Midbrain (tissue), 1 donor: Measurements from ENCODE around the gene LRRC4C.

Experiments
- DNase-seq: peaks from one replicate; lab custom pipeline; 2025; lab: John Stamatoyannopoulos, UW

LRRC4C gene

DNA sequence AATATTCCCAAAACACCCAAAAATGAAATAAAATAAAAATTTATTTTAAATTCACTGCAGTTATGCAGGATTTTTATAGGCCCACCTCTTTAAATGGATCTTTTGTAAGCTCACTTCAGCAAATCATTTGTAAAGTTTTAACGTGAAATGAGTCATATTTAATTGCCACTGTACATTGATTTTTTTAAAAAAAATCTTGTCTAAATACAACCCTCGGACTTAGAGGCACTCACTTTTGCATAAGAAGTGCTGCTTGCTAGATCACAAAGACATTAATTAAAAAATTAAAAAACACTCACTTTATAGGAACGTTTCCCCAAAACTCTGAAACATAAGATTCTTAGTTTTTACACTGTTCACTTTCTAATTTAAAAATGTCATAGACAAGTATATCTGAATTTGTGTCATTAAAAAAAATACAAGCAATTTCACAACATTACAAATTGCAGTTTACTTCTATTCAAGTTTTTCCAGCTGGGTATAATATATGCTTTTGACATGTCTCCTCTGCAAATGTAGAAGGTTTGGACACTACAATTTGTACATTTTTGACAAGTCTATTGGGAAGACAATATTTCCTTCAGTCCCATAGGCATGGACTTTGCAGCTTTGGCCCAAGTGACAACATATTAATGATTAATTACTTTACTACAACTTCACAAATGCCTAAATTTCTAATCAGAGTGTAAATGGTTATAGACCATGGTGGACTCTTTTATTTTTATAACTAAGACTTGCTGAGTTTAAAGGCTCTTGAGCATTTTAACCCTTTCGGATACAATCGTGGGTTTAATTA, 1088.4 kb downstream of the LRRC4C start:
- no peak for DNase-seq

DNA sequence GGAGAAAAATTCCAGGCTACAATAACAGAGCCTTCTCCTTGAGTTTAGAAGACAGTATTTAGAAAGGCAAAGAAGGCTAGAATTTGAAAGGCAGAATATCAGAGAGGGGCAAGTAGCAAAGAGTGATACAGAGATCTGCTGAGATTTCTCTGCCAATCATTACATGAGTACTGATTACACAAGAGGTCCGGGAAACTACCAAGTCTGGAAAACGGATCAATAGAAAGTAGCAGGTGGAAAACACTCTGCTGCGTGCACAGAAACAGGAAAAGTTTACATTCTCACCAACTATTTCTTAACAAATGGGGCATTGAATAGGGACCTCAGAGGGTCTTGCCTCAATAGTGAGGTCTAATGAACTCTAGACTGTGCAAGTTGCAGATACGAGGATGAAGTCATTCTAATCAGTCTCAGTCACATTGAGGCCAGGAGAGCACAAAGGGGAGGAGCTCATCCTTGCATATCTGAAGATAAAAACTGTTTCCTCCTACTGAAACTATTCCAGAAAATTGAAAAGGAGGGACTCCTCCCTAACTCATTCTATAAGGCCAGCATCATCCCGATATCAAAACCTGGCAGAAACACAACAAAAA, 1099.2 kb downstream of the LRRC4C start:
- DNase-seq: no peak

DNA sequence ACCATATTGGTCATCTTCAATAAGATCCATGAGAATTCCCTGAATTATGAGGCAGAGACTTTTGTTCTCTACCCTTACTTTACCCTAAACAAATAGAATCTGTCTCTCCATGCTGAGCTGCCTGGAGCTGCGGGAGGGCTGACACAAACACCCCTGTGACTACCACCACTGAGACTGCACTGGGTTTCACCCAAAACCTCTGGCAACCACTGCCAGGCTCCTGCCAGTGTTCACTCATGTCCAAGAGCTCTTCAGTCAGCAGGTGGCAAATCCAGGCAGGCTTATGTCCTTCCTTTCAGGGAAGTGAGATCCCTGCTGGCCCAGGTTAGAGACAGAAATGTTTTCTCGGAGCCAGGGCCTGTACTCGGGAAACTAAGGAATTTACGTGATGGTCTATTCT, 1105.3 kb downstream of the LRRC4C start:
- no peak for DNase-seq

DNA sequence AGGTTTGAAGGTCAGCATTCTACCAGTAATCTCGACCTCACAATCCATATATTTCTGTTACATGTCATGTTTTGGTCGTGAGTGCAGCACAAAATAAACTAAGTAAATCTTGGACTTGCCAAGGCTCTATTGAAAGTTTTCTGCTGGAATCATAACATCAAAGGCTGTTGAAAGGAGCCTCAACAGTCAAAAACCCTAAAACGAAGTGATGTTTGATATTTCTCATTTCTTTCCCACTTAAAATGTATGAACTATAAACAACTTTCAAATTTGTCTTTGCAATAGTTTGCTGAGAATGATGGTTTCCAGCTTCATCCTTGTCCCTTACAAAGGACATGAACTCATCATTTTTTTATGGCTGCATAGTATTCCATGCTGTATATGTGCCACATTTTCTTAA, 1118.5 kb downstream of the LRRC4C start:
- no peak for DNase-seq

DNA sequence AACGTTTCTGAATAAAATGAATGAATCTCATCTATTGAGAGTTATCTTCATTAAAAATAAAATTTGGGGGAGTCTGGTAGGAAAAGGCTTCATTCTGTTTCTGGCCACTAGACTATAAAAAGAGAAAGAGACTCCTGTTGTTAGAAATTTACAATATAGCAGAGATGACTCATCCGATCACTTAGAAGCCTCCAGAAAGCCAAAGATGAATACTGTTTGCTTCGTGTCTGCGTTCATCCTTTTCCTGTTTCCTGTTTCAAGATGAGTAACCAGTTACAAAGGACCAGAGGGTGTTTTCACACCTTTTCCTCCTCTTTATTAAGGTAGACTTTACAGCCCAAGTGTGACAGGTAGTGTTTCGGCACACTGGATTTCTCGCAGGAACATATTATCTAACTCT, 1120.7 kb downstream of the LRRC4C start:
- DNase-seq: no peak

DNA sequence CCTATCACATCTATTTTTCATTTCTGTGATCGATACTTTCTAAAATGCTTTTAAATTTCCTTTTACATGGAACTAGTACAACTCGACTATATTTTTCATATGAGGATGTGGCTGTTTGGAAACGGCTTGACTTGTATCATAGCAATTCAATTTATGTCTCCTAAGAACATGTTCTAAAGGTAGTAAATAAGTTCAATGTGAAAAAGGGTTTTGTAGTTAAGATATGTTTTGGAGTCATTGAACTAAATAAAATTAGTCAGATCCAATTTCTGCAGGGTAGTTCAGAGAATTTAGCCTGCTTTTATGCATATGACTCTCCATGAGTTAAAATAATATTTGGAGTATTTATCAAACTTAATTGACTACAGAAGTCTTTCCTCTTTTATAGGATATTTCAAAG, 1121.4 kb downstream of the LRRC4C start:
- DNase-seq: no peak

DNA sequence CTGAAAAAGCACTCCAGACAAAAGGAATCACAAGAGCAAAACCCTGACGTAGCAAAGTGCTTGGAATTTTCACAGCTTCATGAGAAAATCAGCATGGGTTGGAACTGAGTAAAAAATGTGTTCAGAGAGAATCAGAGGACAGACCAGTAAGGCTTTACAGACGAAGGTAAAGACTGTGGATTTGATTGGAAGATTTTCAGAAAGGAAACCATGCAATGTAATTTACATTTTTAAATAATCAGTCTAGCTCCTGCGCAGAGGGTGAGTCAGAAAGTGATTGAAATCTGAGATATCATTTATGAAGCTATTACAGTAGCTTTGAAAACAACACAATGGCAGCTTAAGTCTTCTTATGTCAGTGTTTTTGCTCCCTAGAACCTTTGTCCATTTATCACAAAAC, 1122.3 kb downstream of the LRRC4C start:
- DNase-seq: no peak

DNA sequence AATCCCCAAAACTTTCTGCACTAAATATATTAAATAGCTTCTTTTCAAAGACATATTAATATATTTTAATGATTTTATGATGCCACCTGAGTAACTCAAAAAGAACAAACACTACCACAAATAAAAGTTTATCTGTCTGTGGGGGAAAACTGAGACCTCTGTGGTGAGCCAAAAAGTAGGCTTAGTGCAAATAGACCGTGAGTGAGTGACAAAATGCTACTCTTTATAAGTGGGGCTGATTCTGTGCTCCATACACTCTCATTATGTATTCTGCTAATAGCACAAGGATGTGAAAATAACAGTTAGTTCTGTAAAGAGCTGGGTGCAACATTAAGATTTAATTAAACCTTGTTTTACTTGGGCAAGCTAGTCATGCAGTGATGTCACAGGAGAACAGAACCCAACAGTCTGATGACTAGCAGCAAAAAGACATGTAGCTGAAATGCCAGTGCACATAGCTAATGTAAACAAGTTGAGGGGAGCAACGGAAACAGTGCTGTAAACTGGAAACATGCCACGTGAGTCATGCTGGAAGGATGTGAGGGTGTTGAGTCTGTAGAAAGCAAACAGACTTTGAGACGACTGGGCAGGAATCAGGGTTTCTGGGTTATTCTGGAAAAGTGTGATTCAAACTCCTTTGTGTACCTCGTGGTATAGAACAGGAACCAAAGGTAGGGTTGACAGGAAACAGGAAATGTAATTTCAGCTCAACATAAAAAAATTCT, 1130.4 kb downstream of the LRRC4C start:
- DNase-seq: no peak

DNA sequence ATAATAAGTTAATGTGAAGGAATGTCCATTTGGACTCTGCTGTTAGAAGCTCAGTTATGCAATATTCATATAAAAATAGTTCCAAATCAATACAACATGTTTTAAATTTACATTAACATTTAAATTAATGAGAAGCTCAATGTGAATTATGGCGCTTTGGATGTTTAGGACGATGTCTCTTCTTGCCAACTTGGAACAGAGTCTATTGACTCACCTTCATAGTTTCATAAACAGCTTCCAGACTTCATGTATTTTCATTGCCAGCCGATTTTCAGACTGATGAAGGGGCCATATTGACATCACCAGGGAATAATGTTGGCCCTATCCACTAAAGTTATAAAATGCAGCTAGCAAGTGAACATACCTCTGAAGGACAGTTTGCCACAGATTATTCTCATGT, 1136.2 kb downstream of the LRRC4C start:
- no peak for DNase-seq

DNA sequence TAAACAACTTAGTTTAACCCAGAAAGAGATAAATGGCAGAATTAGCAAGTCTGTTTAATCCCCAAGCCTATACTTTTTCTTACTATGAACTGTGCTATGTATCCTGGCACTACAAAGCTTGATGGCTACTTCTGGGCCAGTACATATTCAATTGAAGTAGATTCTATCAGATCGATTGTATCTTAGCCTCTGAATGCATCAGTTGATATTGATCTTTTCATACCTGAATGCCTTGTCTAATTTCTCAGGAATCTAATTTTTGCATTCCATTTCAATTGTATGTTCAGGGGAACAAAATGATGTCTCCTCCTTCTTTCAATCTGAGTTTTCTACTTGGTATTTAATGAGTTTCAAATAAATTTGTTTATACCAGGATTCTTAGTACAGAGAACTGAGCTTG, 1137.9 kb downstream of the LRRC4C start:
- no peak for DNase-seq

DNA sequence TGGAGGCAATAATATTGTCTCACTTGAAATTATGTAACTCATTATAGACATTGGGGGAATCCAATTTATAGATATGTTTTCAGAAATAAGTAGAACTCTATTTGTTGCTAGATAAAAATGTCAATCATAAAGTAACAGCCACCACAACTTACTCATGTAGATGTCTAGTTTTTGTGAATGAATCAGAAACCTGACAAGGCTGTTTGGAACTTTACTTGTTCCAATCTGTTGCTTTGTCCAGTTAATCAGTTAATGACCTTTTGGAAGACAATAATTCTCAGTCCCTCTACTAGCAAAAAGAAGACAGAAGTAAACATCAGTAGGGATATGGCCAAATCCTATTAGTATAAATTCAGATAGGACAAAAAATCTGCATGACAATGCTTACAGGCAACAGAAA, 1143.3 kb downstream of the LRRC4C start:
- DNase-seq: no peak

DNA sequence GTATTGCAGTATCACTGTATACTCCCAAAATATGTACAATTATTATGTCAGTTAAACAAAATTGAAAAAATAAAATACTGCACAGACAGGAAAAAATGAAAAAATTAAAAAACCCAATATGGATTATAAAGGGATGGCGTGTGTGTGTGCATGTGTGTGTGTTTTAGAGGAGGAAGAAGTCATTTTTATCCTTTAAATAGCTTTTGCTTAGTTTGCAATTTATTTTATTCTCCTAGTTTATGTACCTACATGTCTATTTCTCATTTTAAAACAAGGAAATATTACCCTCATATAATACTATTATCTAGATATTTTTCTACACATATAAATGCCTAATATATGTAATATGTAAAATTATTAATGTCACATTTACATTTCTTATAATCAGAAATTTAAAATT, 1144.3 kb downstream of the LRRC4C start:
- DNase-seq: no peak

DNA sequence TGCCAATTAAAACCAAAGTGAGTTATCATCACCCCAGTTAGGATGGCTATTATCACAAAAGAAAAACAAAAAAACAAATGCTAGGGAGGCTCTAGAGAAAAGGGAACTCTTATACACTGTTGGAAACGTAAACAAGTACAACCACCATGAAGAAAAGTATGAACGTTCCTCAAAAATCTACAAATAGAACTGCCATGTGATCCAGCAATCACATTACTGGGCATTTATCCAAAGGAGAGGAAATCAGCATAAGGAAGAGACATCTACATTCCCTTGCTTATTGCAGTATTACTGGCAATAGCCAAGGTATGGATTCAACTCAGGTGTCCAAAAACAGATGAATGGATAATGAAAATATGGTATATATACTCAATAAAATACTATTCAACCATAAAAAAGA, 1145.1 kb downstream of the LRRC4C start:
- DNase-seq: no peak

DNA sequence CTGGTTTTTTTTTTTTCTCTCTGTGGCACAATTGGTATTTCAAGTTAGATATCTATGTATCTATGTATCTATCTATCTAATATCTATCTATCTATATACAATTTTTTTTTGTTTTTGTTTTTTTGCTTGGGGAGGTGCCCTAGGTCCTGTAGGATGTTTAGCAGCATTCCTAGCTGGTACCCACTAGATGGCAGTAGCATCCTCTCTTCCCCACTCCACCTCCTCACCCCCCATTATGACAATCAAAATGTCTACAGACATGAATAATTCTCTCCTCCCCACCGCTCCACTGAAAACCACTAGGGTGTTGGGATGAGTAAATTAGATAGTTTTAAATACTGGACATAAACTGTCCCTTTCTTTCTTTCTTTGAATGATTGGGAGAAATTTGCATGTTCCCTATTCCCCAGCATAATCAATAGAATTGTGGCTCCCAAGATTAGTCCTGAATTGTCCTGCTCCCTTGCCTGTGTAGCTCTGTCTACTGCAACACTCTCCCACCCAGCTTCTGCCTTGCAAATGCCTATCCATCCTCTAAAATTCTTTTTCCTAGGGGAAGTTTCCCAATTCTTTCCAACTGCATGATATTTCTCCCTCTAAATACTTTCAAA, 1152.4 kb downstream of the LRRC4C start:
- DNase-seq: peak; percentile 26

DNA sequence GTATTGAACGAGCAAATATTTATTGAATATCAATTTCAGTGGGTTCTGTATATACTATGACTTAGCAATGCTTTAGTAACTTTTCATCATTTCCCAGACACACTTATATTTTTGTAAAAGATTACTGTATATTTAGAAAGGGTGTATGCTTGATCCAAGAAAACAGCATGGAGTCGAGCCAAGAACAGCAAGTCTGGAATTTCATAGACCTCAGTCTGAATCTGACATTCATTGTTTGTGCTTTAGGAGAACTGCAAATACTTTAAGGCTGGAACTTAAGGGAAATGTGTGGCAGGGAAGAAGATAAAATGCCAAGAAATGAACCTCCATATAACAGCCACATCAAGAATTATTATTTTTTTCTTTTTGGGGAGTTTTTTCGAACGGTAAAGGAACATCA, 1156.8 kb downstream of the LRRC4C start:
- DNase-seq: no peak

DNA sequence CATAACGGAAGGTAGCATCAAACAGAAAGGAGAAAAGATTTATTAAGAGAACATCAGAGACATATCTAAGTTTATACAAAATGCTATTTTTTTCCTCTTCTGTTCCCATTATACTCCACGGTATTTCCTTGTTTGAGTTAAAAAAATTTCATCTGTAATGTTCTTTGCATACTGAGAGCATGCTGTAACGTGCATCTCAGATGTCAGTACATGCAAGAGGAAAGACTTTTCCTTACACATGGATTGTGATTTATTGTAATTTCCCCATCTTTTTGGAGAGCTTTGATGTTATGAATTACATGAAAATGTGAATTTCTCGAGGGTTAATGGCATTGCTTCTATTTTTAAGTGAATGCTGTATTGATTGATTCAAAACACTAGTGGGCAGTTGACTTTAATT, 1164.0 kb downstream of the LRRC4C start:
- DNase-seq: no peak

DNA sequence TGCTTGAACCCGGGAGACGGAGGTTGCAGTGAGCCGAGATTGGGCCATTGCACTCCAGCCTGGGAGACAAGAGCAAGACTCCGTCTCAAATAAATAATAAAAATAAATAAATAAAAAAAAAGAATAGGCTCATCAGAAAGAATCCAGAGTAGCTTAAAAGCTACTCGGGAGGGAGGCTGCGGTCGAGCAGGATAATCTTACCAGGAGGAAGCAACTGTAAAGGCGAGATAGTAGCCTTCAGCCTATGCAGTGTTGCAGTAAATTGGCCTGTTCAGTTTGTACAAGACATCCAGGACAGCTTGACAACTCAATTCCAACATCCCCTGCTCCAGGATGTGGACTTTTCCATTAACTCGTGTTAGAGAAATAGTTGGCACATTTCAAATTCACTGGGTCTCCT, 1164.7 kb downstream of the LRRC4C start:
- no peak for DNase-seq

DNA sequence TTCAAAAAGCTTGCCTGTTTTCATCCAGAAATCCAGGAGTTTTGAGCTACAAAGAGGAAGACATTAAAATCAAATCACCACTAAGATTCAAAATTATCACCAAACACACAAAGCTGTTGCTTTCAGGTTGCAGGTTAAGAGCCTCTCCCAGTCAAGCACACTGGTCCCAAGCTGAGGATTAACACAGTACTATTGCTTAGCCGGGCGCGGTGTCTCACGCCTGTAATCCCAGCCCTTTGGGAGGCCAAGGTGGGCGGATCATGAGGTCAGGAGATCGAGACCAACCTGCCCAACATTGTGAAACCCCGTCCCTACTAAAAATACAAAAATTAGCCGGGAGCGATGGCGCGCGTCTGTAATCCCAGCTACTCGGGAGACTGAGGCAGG, 1165.1 kb downstream of the LRRC4C start:
- DNase-seq: no peak

DNA sequence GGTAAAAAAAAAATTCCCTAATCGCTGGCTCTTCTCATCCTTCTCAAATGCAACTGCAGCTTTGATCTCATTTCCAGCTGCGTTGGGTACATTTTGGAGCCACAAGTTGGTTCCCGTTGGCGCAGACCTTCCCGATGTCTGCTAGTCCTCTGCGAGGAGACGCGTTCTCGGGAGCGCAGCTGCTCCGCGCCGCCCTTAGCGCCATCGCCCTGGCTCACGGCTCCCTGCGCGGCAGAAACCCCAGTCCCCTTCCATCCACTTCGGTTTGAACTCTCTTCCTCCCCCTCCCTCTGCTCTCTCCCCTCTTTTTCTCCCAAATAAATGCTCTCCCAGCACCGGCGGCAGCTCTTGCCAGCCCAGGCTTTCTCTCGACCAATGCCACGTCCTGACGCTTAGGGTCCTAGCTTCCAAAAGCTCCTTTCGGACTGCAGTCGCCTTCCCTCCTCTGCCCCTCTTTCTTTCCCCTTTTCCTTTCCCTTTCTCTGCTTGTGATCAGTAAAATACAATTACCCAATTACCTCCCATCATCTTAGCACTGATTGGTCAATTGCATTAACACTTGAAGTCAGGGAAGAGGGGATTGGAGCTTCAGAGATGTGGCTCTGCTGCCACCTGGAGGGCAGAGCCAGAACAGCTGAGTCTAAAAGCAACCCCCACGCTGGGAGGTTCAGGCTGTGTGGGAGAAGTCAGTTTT, 1165.7 kb downstream of the LRRC4C start:
- peak; percentile 95 for DNase-seq

DNA sequence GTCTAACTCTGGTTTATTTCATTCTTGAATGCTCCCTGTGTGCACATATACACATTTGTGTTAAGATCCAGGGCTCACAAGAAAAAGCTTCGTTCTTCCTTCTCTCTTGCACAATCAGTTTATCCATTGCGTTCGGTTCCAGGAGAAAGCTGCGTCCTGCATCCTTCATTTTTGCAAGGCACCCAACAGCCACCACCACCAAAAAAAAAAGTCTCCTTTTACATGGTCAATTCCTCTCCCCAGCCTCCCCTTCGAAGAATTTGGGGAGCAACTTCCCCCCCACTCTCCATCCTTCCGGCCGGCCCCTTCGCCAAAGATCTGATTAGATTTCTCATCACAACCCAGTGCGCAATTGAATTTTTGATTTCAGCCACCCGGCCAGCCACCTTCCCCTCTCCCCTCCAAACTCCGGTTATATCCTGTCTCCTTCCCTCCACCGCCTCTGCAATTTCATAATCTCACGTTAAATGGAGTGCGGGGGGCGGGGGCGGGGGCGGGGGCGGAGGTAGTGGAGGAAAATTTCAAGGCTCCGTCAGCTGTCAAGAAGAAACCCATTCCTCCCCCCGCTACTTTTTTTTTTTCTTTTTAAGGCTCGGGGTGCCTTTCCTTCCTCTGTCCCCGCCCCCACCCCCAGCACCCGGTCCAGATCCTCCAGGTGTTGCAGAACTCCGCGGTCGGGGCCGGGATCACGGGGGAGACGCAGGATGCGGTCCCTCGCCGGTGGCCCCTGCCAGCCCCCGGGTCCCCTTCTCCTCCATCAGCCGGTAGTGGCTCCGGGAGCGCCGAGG, 1166.5 kb downstream of the LRRC4C start:
- peak; percentile 52 for DNase-seq

DNA sequence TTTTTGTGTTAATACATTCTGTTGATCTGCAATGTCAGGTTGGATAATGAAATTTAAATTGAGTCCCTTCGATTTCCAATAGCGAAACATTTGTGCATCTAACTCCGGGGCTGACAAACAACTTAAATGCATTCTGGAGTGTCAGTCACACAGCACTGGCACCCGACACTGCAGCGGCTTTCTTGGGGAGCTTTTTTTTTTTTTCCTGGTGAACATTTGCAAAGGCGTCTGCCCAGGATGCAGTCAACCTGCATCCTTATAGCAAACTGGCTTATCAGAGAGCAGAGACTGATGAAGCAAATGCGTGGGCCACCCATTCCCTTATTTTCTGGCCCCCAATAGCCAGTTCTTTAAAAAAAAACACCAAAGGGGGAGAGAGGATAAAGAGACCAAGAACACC, 1167.7 kb downstream of the LRRC4C start:
- DNase-seq: peak; percentile 46
